Heart left ventricle (tissue), 13 donors: ENCODE data around the gene CHRM1.

Source experiments
- CTCF ChIP-seq, 12 donors: fragments of 200-600 bp; sonication (generic) in 4 of 12; IDR thresholded peaks; one replicate each; pipeline versions ENCODE4 v1.5.0 to v1.8.0; 2018 to 2022; ENCODE audit warnings: antibody characterized with exemption in 12 of 12, mild to moderate bottlenecking in 5 of 12
- POLR2A ChIP-seq, 2 donors: fragments of 450-650 bp; IDR thresholded peaks; one replicate each; pipeline ENCODE4 v1.6.1; 2017; ENCODE audit warnings: antibody characterized with exemption in 2 of 2, mild to moderate bottlenecking in 2 of 2, moderate library complexity in 2 of 2
- donor health status: ischemic (EF 13 %, LVEDD 7.1; RV severe dilation, severe dysfunction).
- donor health status: DM: no; HTN: yes; CAD: no.
- donor health status: DM: no; HTN: no; CAD: no.
- donor health status: ischemic (EF 25% LVEDD 6.9; RV normal size, moderate dysfunction).
- donor health status: ischemic (EF 25% LVEDD 5.7; RV mildly dilated, moderate dysfunction).
- donor health status: ischemic (EF 35%, LVEDD 5.7; RV mildly dilated, moderate dysfunction).
- donor health status: nonischemic (EF 11% LVEDD 7.7; RV severe dilation, severe dysfunction).
- donor health status: DM: yes; HTN: yes; CAD: no.
- donor health status: PGD.
- donor health status: ischemic (EF 29% LVEDD 5.4; RV normal size, mild dysfunction).
- donor health status: nonischemic (EF 23%, LVEDD 6.1; RV moderate dilation, normal function).

GRCh38 chr11:62909107-62909894 lies 11.9 kb downstream of the CHRM1 start:
- TF ChIP-seq CTCF (IDR thresholded peaks at IDR 0.05): peak; percentile 44 to 75 (median 66)
- TF ChIP-seq POLR2A (IDR thresholded peaks at IDR 0.05): no peak
